Glomerular visceral epithelial cell (primary cell): ENCODE measurements around the gene CST8.
A peak's percentile ranks its signal among the peaks of the same experiment; 100 is the strongest.
"Not testable (repeated sequence)": the region's sequence is repeated elsewhere in the genome, so short reads cannot be mapped to it uniquely, and the experiment has no call there.

Experiments used
- DNase-seq: peaks from one replicate; pipeline ENCODE4 v3.0.0-alpha.2; 2016; ENCODE audit errors: extremely low spot score

Gene CST8, protein sequence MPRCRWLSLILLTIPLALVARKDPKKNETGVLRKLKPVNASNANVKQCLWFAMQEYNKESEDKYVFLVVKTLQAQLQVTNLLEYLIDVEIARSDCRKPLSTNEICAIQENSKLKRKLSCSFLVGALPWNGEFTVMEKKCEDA

DNA sequence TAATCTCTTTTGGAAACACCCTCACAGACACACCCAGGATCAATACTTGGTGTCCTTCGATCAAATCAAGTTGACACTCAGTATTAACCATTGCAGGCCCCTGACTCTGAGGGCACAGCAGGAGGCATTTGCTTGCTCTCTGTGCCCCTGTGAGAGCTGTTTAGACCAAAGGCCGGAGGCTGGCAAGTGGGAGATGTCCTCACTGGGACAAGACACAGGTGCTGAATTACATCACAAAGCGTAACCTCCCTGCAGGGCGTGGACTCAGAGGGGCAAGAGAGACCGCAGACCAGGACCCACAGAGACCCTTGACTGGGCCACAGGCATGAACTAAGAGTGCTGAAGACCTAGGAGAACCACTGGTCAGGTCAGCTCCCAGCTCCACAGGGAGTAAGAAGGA lies at the start of gene CST8:
Gene CST8, plus strand, starts transcription at position 301 of the 400 bp plus-strand sequence. CDS start 551 bp downstream, outside the sequence.
- DNase-seq = no peak

DNA sequence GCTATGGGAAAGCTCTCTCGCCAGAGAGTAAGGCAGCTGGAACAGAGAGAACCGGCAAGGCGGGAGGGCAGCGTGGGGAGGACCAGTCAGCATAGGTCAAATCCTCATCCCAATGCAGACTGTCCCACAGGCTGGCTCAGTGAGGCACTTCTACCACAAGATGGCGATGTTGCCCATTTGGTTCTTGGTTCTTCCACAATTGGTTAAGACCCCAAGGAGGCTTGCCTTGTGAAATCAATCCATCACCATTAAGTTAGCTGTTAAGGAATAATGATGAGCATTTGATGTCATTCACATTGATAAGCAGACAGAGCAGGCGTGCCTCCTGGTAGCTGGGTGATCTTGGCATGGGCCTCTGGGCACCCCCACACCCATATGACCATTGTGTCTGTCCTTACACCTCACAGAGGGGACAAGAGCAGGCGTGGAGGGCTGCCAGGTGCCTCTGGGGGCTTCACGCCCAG lies 49.0 kb upstream of the CST8 start:
- peak; percentile 75 for DNase-seq

DNA sequence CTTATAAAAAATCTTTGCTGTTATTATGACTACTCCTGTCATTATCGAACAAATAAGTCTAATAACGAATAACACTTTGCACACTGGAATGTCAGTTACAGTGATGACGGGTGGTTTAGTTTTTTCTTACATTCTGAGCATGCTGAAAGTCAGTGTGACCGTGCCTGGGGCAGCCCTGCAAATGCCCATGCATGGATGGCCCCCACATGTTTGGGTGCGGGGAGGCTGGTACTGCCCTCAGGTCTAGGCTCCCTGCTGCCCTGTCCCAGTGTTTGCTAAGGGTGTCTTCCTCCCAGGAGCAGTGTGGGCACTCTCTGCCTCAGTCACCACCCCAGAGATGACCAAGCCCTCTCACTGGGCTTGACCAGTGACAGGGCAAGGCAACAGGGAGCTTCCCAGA lies 48.5 kb upstream of the CST8 start:
- no peak for DNase-seq

DNA sequence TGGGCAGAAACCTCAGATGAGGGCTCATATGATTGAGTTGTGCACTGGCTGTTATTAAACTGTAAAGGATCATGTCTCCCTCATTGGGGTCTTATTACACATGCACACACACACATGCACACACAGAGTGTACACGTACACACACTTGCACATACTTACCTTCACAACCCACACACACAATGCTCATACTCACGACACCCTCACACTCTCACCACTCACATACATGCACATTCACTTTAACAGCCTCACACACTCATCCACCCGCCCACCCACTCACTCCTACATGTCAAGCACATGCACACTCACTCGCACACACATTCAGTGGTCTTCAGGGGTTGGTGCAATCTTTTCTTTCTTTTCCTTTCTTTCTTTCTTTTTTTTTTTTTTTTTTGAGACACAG lies 46.1 kb upstream of the CST8 start:
- DNase-seq = no peak

DNA sequence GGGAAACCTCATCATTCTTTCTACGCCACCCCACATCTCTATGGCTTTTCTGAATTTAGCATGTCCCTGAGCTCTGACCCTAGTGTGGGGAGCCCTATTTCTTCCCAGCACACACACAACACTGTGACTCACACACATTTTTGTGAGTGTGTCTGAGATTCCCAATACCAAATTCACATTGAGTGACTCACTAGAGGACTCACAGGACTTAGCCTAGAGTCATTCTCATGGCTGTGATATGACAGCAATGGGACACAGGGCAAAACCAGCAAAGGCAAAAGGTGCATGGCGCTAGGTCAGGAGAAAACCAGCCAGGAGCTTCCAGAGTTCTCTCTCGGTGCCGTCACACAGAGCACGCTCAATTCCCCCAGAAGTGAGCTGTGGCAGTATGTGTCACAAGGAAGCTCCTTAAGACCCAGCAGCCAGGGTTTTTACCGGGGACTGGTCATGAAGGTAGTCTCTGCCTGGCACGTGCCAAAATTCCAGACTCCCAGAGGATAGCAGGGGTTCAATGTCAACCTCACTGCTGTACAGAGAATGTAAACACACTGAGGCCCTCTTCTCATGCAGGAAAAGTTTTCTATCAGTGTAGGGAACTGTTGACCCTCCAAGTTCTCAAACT lies 45.2 kb upstream of the CST8 start:
- DNase-seq = peak; percentile 35

DNA sequence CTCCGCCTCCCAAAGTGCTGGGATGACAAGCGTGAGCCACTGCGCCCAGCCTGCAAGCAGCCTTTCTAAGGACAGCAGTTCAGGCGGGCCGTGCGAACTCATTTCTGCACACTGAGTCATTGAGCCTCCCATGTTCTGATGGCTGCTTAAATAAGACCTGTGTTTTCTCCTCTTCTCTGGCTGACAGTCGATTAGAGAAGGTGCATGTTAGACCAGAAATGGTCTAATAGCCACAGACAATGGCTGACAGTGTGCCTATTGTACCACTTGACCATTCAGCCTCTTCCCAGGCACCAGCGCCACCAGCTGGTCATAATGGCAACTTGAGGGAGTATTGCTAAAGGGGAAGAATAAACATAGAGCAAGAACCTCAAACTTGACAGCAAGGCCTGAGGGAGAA lies 44.4 kb upstream of the CST8 start:
- peak; percentile 24 for DNase-seq

DNA sequence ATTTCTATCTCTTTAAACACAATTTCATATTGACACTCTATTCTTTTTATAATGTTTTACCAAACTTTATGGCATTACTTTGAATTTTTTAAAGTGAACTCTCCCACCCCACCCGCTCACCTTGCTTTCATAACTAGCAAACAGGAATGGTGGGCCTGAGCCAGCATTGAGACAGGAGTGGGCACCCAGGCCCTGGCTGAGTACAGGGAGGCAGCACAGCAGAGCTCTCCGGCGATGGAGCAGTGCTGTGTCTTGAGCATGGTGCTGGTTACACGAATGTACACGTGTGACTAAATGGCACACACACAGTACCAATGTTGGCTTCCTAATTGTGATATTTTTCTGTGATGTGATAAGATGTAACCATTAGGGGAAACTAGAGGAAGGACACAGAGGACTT lies 42.8 kb upstream of the CST8 start:
- DNase-seq = no peak

DNA sequence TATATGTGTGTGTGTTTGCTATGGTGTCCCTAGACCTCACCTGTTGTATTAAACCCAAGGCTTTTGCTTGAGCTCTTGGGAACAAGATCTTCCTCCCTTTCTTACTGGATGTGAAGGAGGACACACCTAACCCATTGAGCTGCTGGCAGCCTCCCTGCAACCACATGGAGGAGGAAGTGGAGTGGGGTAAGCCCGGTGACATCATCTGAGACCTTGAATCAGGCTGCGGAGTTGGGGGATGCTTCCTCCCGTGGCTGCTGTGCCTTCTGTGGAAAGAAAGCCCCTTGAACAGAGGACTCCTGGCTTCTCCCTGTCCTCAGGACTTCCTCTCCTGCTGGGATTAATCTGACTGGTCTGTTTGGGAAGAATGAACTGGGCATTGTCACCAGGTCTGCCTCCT lies 41.5 kb upstream of the CST8 start:
- peak; percentile 18 for DNase-seq

DNA sequence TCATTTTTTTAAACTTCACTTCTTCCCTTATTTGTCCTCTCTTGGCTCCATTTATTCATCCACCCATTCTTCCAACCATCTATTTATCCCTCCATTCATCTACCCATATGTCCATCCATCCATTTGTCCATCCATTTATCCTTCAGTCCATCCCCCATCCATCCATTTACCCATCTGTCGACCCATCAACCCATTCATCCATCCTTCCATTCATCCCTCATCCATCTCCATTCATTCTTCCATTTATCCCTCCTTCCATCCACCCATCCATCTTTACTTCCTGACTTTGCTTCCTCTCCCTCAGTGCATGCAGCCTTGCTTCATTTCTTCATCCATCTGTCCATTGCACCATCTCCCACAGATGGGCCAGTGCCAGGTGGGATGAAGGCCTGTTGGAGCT lies 40.0 kb upstream of the CST8 start:
- DNase-seq = no peak

DNA sequence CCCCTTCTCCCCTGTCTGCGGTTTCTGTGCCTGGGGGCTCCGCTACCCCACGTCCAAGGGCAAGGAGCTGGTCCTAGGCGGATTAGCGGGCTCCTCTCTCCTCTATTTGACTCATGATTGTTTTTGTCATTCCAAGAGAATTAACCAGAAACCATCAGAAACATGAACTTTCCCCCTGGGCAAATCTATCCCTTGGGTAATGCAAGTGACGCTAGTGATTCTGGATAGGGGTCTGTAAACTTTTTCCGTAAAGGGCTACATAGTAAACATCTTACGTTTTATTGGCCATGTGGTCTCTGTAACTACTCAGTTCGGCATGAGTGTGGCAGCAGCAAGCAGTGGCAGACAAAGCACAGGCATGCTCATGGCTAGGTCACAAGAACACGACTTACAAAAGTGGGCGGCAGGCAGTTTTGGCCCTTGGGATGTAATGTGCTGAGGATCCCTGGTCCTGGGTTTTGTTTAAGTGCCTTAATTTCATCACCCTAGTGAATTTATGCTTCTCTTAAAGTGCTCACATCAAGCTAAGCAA lies 38.9 kb upstream of the CST8 start:
- no peak for DNase-seq

DNA sequence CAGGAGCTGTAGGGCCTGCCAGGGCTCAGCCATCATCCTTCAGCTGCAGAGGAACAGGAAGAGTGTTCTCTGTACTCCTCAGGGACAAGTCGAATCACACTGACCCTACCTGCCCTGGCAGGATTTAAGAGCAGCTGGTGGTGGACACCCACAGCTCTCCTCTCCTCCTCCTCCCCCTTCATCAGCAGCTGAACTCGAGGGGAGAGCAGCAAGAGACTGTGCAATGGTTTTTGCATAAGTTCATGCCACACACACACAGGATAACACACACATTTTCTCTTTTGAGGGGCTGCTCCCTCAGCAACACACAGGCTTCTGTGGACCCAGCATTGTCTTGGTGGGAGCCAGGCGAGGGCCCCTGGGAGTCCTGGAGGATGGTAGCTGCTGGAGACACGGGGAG lies 38.1 kb upstream of the CST8 start, which contains the start of gene CST11:
Gene CST11, minus strand, starts transcription at position 101 of the 400 bp plus-strand sequence. Its CDS starts 65 bp downstream, at position 36.
- no peak for DNase-seq

DNA sequence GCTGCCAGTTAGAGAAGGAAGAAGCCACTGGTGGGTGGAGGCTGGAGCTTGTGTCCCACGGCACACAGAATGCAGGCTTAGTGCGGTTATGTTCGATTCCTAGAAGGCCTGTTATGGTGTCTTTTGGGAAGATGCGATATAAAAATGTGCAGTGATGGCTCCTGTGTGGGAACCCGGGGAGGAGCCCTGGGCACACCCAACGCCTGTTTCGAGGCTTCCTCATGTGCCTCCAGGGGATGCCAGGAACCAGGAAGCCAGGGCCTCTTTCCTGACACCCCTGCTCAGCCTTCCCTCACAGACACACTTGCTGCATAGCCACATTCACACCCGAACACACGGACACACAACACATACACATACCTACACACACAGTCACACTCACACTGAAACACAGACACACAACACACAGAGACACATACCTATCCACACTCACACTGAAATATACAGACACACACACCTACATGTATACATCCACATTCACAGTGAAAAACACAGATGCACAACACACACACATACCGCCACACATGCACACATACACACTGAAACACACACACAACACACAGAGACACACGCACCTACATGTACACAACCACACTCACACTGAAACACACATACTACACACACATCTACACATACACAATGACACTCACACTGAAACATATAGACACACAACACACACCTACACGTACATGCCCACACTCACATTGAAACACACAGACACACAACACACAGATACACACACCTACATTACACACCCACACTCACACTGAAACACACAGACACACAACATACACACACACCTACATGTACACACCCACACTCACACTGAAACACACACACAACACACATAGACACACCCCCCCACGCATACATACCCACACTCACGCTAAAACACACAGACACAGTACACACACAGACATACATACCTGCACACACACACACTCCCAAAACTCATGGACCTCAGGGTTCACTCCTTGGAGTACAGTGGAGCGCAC lies 37.1 kb upstream of the CST8 start:
- no peak for DNase-seq

DNA sequence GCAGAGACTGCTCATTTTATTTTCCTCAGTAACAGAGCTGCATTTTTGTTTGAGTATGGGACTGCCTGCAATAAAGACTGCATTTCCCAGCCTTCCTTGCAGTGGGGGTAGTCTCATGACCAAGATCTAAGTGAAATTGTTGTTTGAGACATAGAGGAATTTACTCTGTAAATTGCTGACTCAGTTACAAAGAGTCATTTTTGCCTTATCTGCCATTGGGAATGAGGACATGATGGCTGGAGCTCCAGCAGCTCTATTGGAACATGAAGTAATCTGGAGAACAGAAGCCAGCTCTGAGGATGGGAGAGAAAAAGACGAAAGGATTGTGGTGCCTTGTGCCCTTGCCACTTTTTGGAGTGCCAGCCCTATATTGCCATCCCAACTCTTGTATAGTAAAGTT lies 36.1 kb upstream of the CST8 start:
- DNase-seq = no peak

DNA sequence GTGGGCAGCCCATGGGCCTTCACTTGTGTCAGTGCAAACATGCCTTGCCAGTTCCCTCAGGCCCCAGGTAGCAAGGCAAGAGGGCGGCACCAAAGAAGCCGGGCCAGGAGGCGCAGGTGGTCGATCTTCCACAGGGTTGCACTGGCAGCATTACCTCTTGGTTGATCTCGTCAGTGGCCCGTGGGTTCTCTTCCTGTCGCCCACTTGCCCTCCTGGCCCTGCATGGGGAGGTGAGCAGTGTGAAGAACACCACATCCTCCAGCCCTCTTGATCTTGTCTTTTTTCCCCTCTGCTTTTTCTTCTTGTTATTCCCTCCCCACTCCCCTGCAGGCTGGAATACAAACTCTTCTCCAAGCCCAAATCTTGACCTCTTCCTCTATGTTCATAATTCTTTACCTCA lies 35.3 kb upstream of the CST8 start:
- no peak for DNase-seq

DNA sequence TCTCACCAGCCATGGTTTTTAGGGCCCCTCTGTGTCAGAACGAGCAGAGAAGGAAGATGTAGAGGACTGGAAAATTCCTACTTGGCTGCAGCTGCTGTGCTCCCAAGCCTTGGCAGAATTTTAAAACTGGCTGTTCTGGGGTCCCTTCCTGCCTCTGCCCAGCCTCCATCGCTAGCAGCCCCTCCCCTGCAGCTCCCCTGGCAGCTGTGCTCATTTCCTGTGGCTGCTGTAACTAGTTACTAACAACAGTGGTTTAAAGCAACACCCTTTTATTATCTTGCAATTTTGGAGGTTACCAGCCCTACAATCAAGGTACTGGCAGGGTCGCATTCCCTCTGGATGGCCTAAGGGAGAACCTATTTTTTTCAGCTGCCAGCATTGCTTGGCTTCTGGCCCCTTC lies 34.5 kb upstream of the CST8 start:
- DNase-seq = no peak

DNA sequence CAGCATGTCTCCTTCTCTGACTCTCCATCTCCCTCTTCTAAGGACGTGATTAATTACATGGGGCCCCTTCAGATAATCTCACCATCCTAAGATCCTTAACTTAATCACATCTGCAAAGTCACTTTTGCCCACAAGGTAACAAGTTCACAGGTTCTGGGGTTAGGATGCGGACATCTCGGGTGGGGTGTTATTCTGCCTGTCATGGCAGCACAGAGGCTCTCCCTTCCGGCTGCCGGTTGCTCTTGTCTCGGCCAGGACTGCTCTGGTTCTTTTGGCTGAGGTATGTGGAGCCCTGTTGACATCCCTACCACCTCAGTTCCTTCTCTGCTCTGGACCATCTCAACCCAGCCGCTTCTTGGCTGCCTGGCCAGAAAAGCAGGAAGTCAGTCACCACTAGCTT lies 34.0 kb upstream of the CST8 start:
- no peak for DNase-seq

DNA sequence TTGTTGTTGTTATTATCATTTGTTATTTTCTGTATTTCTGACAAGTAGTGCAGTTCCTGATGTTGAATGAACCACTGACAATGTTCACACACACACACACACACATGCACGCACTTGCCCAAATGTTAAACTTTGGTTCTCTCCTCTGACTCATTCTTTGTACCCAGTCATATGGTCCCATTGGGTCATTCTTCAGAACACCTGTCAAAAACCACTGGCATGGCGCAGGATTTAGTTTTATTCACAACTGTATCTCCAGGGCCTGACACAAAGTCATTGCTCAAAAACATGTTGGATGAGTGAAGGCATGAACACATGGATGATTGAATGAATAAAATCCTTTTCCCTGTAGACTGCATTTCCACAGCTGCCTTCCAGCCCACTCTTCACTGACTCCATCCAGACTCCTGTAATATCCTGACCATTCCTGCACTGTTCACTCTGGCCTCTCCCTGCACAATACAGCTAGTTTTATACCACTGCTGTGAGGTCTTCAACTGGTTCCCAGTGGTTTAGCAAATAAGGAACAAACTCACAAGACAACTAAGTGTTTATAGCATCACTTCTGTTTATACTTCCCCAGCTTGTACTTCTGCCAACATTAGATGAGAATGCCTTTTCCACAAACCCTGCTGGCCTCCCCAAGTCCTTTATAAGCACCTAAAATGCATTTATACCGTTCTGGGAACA lies 31.3 kb upstream of the CST8 start:
- no peak for DNase-seq

DNA sequence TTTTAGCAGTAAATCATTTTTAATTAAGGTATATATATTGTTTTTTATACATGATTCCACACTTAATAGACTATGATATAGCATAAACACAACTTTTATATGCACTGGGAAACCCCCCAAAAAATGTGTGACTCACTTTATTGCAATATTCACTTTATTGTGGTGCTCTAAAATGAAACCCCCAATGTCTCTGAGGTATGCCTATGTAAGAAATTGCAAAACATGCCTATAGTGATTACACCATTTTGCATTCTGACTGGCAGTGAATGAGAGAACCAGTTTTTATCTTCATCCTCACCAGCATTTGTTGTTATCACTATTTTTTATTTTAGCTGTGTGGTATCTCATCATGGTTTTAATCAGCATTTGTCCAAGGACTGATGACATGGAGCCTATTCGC lies 29.7 kb upstream of the CST8 start:
- DNase-seq = no peak

DNA sequence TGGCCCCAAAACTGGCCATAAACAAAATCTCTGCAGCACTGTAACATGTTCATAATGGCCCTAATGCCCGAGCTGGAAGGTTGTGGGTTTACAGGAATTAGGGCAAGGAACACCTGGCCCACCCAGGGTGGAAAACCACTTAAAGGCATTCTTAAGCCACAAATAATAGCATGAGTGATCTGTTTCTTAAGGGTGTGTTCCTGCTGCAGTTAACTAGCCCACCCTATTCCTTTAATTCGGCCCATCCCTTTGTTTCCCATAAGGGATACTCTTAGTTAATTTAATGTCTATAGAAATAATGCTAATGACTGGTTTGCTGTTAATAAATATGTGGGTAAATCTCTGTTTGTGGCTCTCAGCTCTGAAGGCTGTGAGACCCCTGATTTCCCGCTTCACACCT lies 24.0 kb upstream of the CST8 start:
- not testable (repeated sequence) for DNase-seq

DNA sequence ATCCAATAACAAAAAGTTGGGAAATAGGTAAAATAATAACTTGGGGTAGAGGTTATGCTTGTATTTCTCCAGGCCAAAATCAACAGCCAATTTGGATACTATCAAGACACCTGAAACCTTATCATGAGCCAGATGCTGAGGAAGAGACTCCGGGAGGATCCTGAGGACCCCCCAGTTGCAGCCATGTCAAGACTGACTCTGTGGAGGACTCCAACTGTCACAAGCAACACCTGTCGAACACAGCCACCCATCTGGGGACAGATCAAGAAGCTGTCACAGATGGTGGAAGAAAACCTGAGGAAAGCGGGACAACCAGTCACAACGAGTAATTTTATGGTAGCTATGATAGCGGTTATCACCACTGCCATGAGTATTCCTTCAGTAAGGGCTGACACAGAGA lies 18.6 kb upstream of the CST8 start:
- not testable (repeated sequence) for DNase-seq

DNA sequence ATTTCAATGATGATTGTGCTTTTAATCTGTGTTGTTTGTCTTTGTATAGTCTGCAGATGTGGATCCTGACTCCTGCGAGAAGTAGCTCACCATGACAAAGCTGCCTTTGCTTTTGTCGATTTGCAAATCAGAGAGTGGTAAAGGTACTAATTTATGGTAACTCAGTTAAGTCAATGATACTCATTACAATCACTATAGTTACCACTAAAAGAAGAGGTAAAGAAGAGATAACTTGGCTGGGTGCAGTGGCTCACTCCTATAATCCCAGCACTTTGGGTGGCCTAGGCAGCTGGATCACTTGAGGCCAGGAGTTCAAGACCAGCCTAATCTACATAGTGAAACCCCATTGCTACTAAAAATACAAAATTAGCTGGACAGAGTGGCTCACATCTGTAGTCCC lies 17.6 kb upstream of the CST8 start:
- not testable (repeated sequence) for DNase-seq

DNA sequence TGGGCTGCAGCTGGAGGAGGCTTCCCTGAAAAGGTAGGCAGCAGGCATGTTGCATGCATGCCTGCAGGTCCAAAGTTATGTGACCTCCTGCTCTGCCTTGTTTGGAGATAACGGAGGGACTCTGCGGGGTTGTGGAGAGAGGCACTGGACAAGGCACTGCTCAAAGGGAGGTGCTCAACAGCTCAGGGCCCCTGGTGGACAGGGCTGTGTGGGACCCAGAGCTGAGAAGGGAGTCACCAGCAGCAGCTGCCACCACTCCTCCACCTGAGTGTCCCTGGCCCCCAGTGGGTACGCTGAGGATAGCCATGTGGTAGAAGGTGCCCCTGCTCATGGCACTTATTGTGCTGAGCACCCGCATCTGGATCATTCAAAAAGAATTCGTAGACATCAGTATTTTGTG lies 15.5 kb upstream of the CST8 start:
- no peak for DNase-seq
